Endothelial cell (in vitro differentiated cells): Measurements from ENCODE around the gene PPP5C. TPM values are rescaled to one million over a fixed set of nuclear protein-coding genes. Genes with fewer than 3 reads are reported as not detected.

ENCODE experiments used
- DNase-seq: peaks from one replicate; pipeline ENCODE4 v3.0.0; 2021; ENCODE audit warnings: low spot score
- H3K27ac Mint-ChIP-seq: one replicate; pipeline ENCODE4 v1.8.0; 2021; ENCODE audit warnings: mixed read lengths, inconsistent platforms; ENCODE audit not compliant: unreplicated experiment
- H3K27me3 Mint-ChIP-seq: one replicate; pipeline ENCODE4 v1.8.0; 2021; ENCODE audit warnings: mild to moderate bottlenecking, moderate library complexity, mixed read lengths, inconsistent platforms; ENCODE audit not compliant: unreplicated experiment
- H3K36me3 Mint-ChIP-seq: one replicate; pipeline ENCODE4 v1.8.0; 2021; ENCODE audit warnings: mild to moderate bottlenecking, low read depth, mixed read lengths, inconsistent platforms; ENCODE audit not compliant: unreplicated experiment
- H3K4me1 Mint-ChIP-seq: one replicate; pipeline ENCODE4 v1.8.0; 2021; ENCODE audit warnings: mild to moderate bottlenecking, mixed read lengths, inconsistent platforms; ENCODE audit not compliant: unreplicated experiment
- H3K4me3 Mint-ChIP-seq: one replicate; pipeline ENCODE4 v1.8.0; 2021; ENCODE audit warnings: mild to moderate bottlenecking, mixed read lengths, inconsistent platforms; ENCODE audit not compliant: unreplicated experiment
- H3K9me3 Mint-ChIP-seq: one replicate; pipeline ENCODE4 v1.8.0; 2021; ENCODE audit warnings: mixed read lengths, inconsistent platforms; ENCODE audit not compliant: unreplicated experiment
- total RNA-seq: library from RNA; stranded (reverse); fragmentation: NEBNext Ultra II Directional; extraction: Animal tissue kit (Norgen Biotek cat#: 25700); gene quantifications from one replicate; pipeline ENCODE4 v1.2.1, GENCODE V29; 2021; ENCODE audit not compliant: unreplicated experiment
- TF ChIP-seq, protein P1 (sequence below): fragments of 200-600 bp; sonication (generic); IDR thresholded peaks from one replicate; pipeline ENCODE4 v1.5.0; 2021; ENCODE audit warnings: antibody characterized with exemption; ENCODE audit not compliant: unreplicated experiment

PPP5C gene
- total RNA-seq, 1 donor from 2014 or later, result 66.7 TPM

DNA sequence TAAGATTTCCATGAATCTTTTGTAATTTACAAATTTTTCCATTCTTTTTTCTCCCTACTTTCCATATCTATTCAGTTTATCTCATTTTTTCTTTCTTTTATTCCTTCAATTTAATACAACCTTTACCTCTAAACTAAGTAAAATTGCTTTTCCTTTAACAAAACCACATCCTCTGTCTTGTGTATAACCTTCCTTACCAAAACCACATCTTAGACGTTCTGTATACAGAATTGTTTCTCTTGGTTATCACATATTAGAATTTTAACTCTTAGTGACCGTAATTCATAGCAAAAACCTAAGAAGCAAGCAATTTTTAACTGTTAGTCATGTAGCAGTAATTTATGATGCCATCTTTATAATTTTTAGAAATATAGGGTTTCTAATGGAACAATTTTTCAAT lies 15.0 kb downstream of the PPP5C start:
- H3K36me3 Mint-ChIP-seq, result peaks cover 20% of the 10 kb centered on the region
- H3K4me1 Mint-ChIP-seq, result no peaks in the 10 kb centered on the region
- TF ChIP-seq, protein P1, sequence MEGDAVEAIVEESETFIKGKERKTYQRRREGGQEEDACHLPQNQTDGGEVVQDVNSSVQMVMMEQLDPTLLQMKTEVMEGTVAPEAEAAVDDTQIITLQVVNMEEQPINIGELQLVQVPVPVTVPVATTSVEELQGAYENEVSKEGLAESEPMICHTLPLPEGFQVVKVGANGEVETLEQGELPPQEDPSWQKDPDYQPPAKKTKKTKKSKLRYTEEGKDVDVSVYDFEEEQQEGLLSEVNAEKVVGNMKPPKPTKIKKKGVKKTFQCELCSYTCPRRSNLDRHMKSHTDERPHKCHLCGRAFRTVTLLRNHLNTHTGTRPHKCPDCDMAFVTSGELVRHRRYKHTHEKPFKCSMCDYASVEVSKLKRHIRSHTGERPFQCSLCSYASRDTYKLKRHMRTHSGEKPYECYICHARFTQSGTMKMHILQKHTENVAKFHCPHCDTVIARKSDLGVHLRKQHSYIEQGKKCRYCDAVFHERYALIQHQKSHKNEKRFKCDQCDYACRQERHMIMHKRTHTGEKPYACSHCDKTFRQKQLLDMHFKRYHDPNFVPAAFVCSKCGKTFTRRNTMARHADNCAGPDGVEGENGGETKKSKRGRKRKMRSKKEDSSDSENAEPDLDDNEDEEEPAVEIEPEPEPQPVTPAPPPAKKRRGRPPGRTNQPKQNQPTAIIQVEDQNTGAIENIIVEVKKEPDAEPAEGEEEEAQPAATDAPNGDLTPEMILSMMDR, result no peak
- no peak overlapping the region for H3K4me3 Mint-ChIP-seq
- H3K27ac Mint-ChIP-seq, result no peak overlapping the region
- no peaks in the 10 kb centered on the region for H3K27me3 Mint-ChIP-seq
- DNase-seq, result no peak
- no peaks in the 10 kb centered on the region for H3K9me3 Mint-ChIP-seq

DNA sequence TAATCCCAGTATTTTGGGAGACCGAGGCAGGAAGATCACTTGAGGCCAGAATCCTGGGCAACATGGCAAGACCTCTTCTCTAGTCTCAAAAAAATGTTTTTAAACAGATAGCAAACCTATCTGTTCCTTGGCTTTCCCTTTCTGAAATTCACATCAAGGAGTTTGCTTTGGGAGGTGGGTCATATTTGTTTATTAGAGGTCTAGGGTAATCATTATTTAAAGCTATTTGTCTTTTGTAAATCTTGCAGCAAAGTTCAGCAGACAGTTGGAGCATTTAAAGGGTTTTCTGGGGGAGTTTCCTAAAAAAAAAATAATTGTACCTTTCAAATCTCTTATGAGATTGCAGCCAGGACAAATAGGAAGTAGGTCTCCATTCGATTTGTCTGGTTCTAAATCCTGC lies 17.5 kb downstream of the PPP5C start:
- no peak overlapping the region for H3K4me3 Mint-ChIP-seq
- no peaks in the 10 kb centered on the region for H3K9me3 Mint-ChIP-seq
- H3K27me3 Mint-ChIP-seq, result no peaks in the 10 kb centered on the region
- H3K4me1 Mint-ChIP-seq, result no peaks in the 10 kb centered on the region
- TF ChIP-seq, protein P1, result no peak
- H3K36me3 Mint-ChIP-seq, result peaks cover 27% of the 10 kb centered on the region
- DNase-seq, result no peak
- no peak overlapping the region for H3K27ac Mint-ChIP-seq

DNA sequence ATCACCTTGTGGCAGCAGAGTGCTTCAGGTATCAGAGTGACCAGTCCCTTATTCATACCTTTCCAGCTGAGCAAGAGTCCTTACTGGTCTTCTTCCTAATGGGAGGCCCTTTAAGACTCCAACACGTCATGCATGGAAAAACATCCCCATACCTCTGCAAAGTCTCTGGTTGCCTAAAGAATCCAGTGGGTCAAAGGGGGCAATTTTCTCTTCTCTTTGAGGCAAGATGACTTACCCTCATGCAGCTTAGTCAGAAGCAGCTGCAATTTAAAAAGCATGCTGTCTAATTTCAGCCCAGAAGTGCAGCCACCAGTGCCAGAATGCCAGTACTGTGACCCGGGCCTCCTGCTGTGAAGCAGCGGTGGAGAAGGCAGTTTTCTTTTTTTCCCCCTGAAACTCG lies 18.7 kb downstream of the PPP5C start:
- Mint-ChIP-seq H3K27me3 (no peaks in the 10 kb centered on the region), H3K36me3 (peaks cover 27% of the 10 kb centered on the region), H3K27ac (no peak overlapping the region), H3K4me3 (no peak overlapping the region), H3K9me3 (no peaks in the 10 kb centered on the region), H3K4me1 (no peaks in the 10 kb centered on the region)
- DNase-seq, result no peak
- TF ChIP-seq, protein P1, result no peak

DNA sequence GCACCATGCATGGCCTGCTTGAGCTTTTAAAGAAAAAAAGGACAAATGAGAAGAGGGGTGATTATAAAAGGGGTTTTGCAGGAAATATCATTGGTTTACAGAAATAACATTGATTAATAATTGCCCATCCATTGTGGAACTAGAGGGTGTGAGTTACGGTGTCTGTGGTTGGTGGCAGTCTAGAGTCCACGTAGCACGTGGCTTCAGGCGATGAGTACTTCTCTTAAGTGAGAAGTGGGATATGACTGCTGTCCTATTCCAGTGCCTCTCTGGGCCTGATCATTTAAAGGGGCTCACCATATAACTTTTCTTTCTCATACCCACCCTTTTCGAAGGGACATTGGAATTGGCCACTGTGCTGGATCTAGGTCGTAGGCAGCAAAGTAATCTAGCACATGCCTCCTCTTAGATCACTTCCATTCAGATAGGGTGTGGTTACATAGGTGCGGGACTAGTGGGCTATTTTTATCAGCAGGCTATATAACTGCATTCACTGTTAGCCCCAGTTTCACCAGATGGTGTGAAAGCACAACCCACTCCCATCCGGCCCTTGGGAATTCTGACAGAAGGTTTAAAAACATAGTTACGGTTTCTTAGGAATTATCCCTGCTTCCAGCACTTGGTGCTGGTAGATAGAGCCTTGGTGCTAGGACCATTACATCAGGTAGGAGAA lies 19.9 kb downstream of the PPP5C start:
- H3K4me3 Mint-ChIP-seq, result no peak overlapping the region
- no peak overlapping the region for H3K27ac Mint-ChIP-seq

DNA sequence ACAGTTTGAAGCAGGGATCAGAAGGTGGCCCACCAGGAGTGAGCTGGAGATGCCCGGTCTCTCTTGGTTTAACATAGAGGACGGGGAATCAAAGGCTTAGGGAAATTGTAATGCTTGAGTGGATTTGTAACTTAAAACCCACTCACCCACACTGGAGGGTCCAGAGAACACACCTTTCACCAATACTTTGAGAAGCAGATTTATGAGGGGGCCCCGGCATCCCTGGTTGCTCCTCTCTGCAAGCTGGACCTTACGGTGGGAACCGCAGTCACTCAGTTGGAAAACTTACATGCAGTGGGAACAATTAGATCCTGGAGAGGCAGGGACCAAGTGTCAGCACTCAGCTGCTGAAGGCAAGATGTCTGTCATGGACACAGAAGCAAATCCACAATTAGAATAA lies 20.5 kb downstream of the PPP5C start:
- Mint-ChIP-seq H3K9me3 (no peaks in the 10 kb centered on the region), H3K4me3 (no peak overlapping the region), H3K27me3 (no peaks in the 10 kb centered on the region), H3K27ac (no peak overlapping the region), H3K4me1 (peaks cover 16% of the 10 kb centered on the region), H3K36me3 (peaks cover 27% of the 10 kb centered on the region)
- DNase-seq, result no peak
- TF ChIP-seq, protein P1, result no peak

More for the DNA sequence above, 19.9 kb downstream of the PPP5C start:
- no peaks in the 10 kb centered on the region for H3K9me3 Mint-ChIP-seq
- TF ChIP-seq, protein P1, result no peak
- peaks cover 9% of the 10 kb centered on the region for H3K4me1 Mint-ChIP-seq
- peaks cover 27% of the 10 kb centered on the region for H3K36me3 Mint-ChIP-seq
- no peaks in the 10 kb centered on the region for H3K27me3 Mint-ChIP-seq
- no peak for DNase-seq
